Endodermal cell (in vitro differentiated cells): ENCODE data around the gene TMTC2. TPM values are rescaled to one million over a fixed set of nuclear protein-coding genes. Genes with fewer than 3 reads are reported as not detected.
A peak's percentile ranks its signal among the peaks of the same experiment; 100 is the strongest.

Experiments used
- DNase-seq: peaks from one replicate; pipeline ENCODE4 v3.0.0-alpha.2; 2017
- H3K27ac ChIP-seq: 2 replicates; pipeline ENCODE4 v1.5.1; 2013; ENCODE audit warnings: mild to moderate bottlenecking, low read depth, low read length, moderate library complexity
- H3K27me3 ChIP-seq: 2 replicates; pipeline ENCODE4 v1.6.1; 2013; ENCODE audit warnings: mild to moderate bottlenecking, low read length, moderate library complexity; ENCODE audit not compliant: insufficient read depth, control insufficient read depth, poor library complexity, severe bottlenecking
- H3K36me3 ChIP-seq: 2 replicates; pipeline ENCODE4 v1.7.0; 2013; ENCODE audit warnings: mild to moderate bottlenecking, low read length, moderate library complexity; ENCODE audit not compliant: control insufficient read depth, insufficient read depth
- H3K4me1 ChIP-seq: one replicate; pipeline ENCODE4 v1.7.0; 2013; ENCODE audit warnings: low read length; ENCODE audit not compliant: control insufficient read depth, insufficient read depth
- H3K4me3 ChIP-seq: 2 replicates; pipeline ENCODE4 v1.5.1; 2013; ENCODE audit warnings: mild to moderate bottlenecking, low read length, moderate library complexity
- H3K9ac ChIP-seq: 2 replicates; pipeline ENCODE4 v1.6.1; 2013; ENCODE audit warnings: mild to moderate bottlenecking, low read length, moderate library complexity; ENCODE audit not compliant: poor library complexity, severe bottlenecking; ENCODE audit errors: extremely low read depth
- H3K9me3 ChIP-seq: 2 replicates; pipeline ENCODE4 v1.6.1; 2013; ENCODE audit warnings: mild to moderate bottlenecking, low read length, moderate library complexity; ENCODE audit not compliant: control insufficient read depth
- H3K27ac Mint-ChIP-seq: 2 replicates; pipeline ENCODE4 v1.8.0; 2020; ENCODE audit warnings: mixed read lengths
- H3K27me3 Mint-ChIP-seq: 2 replicates; pipeline ENCODE4 v1.8.0; 2021; ENCODE audit warnings: mild to moderate bottlenecking, mixed read lengths; ENCODE audit not compliant: insufficient read depth
- H3K36me3 Mint-ChIP-seq: 2 replicates; pipeline ENCODE4 v1.8.0; 2020; ENCODE audit warnings: low read depth, mixed read lengths
- H3K4me1 Mint-ChIP-seq: 2 replicates; pipeline ENCODE4 v1.8.0; 2020; ENCODE audit warnings: mixed read lengths
- H3K4me3 Mint-ChIP-seq: 2 replicates; pipeline ENCODE4 v1.8.0; 2020; ENCODE audit warnings: mild to moderate bottlenecking, moderate library complexity, mixed read lengths
- H3K9me3 Mint-ChIP-seq: 2 replicates; pipeline ENCODE4 v1.8.0; 2020; ENCODE audit warnings: mild to moderate bottlenecking, mixed read lengths
- CTCF ChIP-seq: fragments of 200-600 bp; sonication (generic); conservative IDR thresholded peaks from 2 replicates; pipeline ENCODE4 v1.5.0; 2021; ENCODE audit warnings: antibody characterized with exemption, mild to moderate bottlenecking
- WGBS, 2 experiments: methylation state at CpG; one replicate each; pipeline versions ENCODE4 v1.1.5 to v1.1.7; 2013; ENCODE audit warnings: missing lambda C conversion rate in 2 of 2, mixed read lengths in 1 of 2; ENCODE audit not compliant: insufficient coverage in 1 of 2, insufficient read length in 1 of 2; 5-methylcytosine and 5-hydroxymethylcytosine counted together
- total RNA-seq, 2 donors: library from RNA; stranded (reverse); fragmentation: NEBNext Ultra II Directional in 1 of 2; extraction: Animal tissue kit (Norgen Biotek cat#: 25700) in 1 of 2; gene quantifications; 2 replicates in 1 of 2; 3 replicates in 1 of 2; pipeline ENCODE4 v1.2.1, GENCODE V29; 2021

The TMTC2 gene
- total RNA-seq, 2 donors from 2014 or later = 7.2 to 10.8 TPM

DNA sequence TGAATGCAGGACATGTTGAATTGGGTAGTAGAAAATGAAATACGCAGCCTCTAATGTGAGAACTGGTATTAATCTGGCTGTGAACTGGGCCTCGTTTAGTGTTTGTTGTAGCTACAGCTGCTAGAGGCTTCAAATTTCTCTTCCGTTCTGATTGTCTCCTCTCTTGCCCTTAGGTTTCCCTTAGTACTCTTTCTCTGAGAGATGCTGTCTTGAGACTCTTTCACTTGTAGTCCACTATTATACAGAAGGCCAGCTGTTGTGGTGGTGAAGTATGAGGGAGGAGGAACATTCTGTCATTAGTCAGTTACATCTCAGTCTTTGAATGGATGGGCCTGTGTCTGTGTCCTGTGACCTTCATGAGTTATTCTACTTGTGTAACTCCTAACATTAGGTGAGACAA, 322.0 kb downstream of the TMTC2 start:
- Mint-ChIP-seq H3K4me3 (no peak overlapping the region), H3K36me3 (peaks cover 52% of the 10 kb centered on the region), H3K27ac (no peak overlapping the region), H3K9me3 (peaks cover 51% of the 10 kb centered on the region), H3K27me3 (no peaks in the 10 kb centered on the region), H3K4me1 (peaks cover 6% of the 10 kb centered on the region)
- H3K27me3 ChIP-seq = no peaks in the 10 kb centered on the region
- no peak for TF ChIP-seq CTCF
- peaks cover 52% of the 10 kb centered on the region for H3K9me3 ChIP-seq
- 40 to 65% methylated on average over 2 to 3 of the region's 3 CpGs for WGBS, 2 experiments
- DNase-seq = no peak
- no peaks in the 10 kb centered on the region for H3K36me3 ChIP-seq
- H3K4me3 ChIP-seq = no peak overlapping the region
- no peak overlapping the region for H3K27ac ChIP-seq
- no peak overlapping the region for H3K9ac ChIP-seq
- H3K4me1 ChIP-seq = no peaks in the 10 kb centered on the region

DNA sequence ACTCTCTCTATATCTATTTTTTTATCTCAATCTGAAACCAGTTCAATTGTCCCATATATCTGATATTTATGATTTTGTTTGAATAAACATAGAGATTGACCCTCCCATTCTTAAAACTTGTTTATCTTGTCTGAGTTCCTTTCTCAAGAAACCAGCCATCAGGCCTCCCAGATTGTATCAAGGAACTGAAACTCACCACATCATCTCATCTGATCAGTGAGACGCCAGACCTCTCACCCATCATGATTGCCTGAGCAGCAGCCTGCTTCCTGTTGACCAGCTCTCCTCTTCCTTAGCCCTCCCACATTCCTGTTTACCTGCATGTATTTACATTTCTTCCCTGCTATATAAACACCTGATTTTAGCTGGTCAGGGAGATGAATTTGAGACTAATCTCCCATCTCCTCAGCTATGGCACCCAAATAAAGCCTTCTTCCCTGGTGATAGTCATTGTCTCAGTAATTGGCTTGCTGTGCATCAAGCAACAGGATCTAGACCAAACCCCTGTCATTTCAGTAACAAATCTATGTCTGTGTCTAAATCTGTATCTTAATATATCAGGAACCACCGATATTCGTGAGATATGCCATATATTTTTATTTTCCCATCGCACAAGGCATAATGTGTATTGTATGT, 323.6 kb downstream of the TMTC2 start:
- H3K4me1 ChIP-seq = no peaks in the 10 kb centered on the region
- Mint-ChIP-seq H3K4me1 (no peaks in the 10 kb centered on the region), H3K36me3 (peaks cover 49% of the 10 kb centered on the region), H3K27me3 (no peaks in the 10 kb centered on the region), H3K9me3 (peaks cover 46% of the 10 kb centered on the region), H3K4me3 (no peak overlapping the region), H3K27ac (no peak overlapping the region)
- TF ChIP-seq CTCF = no peak
- peaks cover 51% of the 10 kb centered on the region for H3K9me3 ChIP-seq
- WGBS, 2 experiments = 0 to 50% methylated on average over 1 to 4 of the region's 4 CpGs
- no peak overlapping the region for H3K9ac ChIP-seq
- no peaks in the 10 kb centered on the region for H3K36me3 ChIP-seq
- H3K4me3 ChIP-seq = no peak overlapping the region
- no peaks in the 10 kb centered on the region for H3K27me3 ChIP-seq
- H3K27ac ChIP-seq = no peak overlapping the region
- no peak for DNase-seq

DNA sequence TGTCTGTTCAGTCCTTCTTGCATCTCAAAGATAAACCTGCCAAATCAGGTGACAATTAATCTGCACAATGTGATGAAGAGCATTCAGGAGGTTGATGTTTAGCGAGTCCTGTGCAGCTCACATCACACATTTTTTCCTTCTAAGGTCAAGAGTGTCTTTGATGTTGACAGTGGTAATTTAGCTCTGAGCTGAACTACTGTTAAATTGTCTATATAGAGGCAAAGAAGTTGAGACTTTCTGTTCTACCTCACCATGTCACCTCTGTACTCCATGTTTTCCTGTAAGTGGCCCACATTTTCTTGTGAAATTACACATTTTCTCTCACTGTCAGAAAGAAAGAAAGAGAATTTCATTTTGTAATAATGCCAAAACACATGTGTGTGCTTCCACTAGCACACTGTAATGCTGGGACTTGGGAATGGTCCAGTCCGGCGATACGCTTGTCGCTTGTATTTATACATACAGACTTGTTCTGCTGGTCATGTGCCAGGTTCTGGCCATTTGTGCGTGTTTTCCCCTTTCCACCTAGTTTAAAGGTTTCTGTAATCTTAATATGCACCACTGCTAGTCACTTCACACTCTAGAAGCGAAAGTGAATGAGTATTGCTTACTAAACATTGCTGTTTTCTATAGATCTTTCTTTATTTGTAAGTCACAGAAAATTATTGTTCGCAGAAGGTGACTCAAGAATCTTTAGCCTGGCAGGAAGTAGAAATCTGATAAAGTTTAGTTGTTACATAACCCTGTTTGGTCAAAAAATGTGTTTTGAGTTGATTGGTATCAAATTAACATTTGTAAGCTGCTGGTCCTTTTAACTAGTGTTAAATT, 328.9 kb downstream of the TMTC2 start:
- Mint-ChIP-seq H3K9me3 (peaks cover 10% of the 10 kb centered on the region), H3K4me3 (no peak overlapping the region), H3K27ac (peak overlapping the region; percentile 50), H3K27me3 (no peaks in the 10 kb centered on the region), H3K36me3 (peaks cover 8% of the 10 kb centered on the region), H3K4me1 (no peaks in the 10 kb centered on the region)
- WGBS, 2 experiments = 83 to 85% methylated on average over 8 of the region's 8 CpGs
- no peak for TF ChIP-seq CTCF
- no peak overlapping the region for H3K4me3 ChIP-seq
- no peaks in the 10 kb centered on the region for H3K36me3 ChIP-seq
- H3K27ac ChIP-seq = no peak overlapping the region
- peaks cover 9% of the 10 kb centered on the region for H3K9me3 ChIP-seq
- H3K27me3 ChIP-seq = no peaks in the 10 kb centered on the region
- H3K4me1 ChIP-seq = no peaks in the 10 kb centered on the region
- H3K9ac ChIP-seq = no peak overlapping the region
- no peak for DNase-seq
